Large intestine (tissue), 3 donors: ENCODE measurements around the gene MCHR1. TPM values are rescaled to one million over a fixed set of nuclear protein-coding genes. Genes with fewer than 3 reads are reported as not detected.
A peak's percentile ranks its signal among the peaks of the same experiment; 100 is the strongest.
"Not testable (repeated sequence)": the region's sequence is repeated elsewhere in the genome, so short reads cannot be mapped to it uniquely, and the experiment has no call there.

Experiments used
- DNase-seq, 2 donors: peaks; one replicate each; pipeline versions ENCODE4 v3.0.0 to v3.0.0-alpha.2; 2013
- H3K27ac ChIP-seq: one replicate; pipeline ENCODE4 v1.5.1; 2013; ENCODE audit warnings: low read length
- H3K27me3 ChIP-seq: 2 replicates; pipeline ENCODE4 v1.6.1; 2013; ENCODE audit warnings: low read length; ENCODE audit not compliant: control insufficient read depth, insufficient read depth
- H3K36me3 ChIP-seq: 2 replicates; pipeline ENCODE4 v1.6.1; 2013; ENCODE audit warnings: low read length; ENCODE audit not compliant: control insufficient read depth, insufficient read depth
- H3K4me1 ChIP-seq: one replicate; pipeline ENCODE4 v1.6.1; 2013; ENCODE audit warnings: low read length; ENCODE audit not compliant: control insufficient read depth, insufficient read depth
- H3K4me3 ChIP-seq: one replicate; pipeline ENCODE4 v1.5.1; 2013; ENCODE audit warnings: low read length
- H3K9me3 ChIP-seq: one replicate; pipeline ENCODE4 v1.6.1; 2013; ENCODE audit warnings: mild to moderate bottlenecking, low read depth, low read length, moderate library complexity; ENCODE audit not compliant: control insufficient read depth
- WGBS: methylation state at CpG from one replicate; pipeline ENCODE4 v1.1.5; 2013; ENCODE audit warnings: low lambda C conversion rate; ENCODE audit not compliant: insufficient coverage; 5-methylcytosine and 5-hydroxymethylcytosine counted together
- polyA plus RNA-seq: library from polyadenylated mRNA; unstranded; fragments of 120-200 nt; gene quantifications from one replicate; pipeline ENCODE4 v1.2.1, GENCODE V29; 2013

The MCHR1 gene
- polyA plus RNA-seq, 1 donor, result 0.09 TPM

- peaks cover 5% of the 10 kb centered on the region for H3K4me1 ChIP-seq
- H3K9me3 ChIP-seq, result no peaks in the 10 kb centered on the region
- DNase-seq, result no peak
- H3K36me3 ChIP-seq, result no peaks in the 10 kb centered on the region
- H3K4me3 ChIP-seq, result no peak overlapping the region
- no peak overlapping the region for H3K27ac ChIP-seq
- H3K27me3 ChIP-seq, result no peaks in the 10 kb centered on the region
- no CpG with 5 or more reads among the region's 17 CpGs for WGBS
Observed at GRCh38 chr22:40638261-40638660, 41.0 kb upstream of the MCHR1 start.

- no CpG with 5 or more reads among the region's 6 CpGs for WGBS
Observed at GRCh38 chr22:40641269-40641668, 38.0 kb upstream of the MCHR1 start.

DNA sequence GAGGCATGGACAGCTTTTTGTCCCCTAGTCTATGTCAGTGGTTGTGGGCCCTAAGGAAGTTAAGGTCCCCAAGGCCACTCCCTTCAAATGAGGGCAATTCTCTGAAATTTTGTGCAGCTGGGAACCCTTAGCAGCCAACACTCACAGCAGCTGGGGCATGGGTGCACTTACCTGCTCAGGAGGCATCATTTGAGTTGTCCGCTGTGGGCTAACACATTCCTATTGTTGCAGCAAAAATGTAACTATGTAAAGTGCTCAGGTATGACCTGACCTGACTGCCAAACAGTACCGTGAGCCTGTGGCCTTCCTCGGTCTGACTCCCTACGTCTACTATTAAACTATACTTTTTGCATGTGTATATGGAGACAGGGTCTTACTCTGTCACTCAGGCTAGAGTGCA lies 37.0 kb upstream of the MCHR1 start:
- DNase-seq, result no peak
- H3K36me3 ChIP-seq, result no peaks in the 10 kb centered on the region

More at GRCh38 chr22:40641269-40641668, 38.0 kb upstream of the MCHR1 start:
- Histone ChIP-seq H3K4me3 (no peak overlapping the region), H3K27ac (no peak overlapping the region), H3K9me3 (no peaks in the 10 kb centered on the region), H3K27me3 (no peaks in the 10 kb centered on the region), H3K36me3 (no peaks in the 10 kb centered on the region), H3K4me1 (peaks cover 22% of the 10 kb centered on the region)
- no peak for DNase-seq

DNA sequence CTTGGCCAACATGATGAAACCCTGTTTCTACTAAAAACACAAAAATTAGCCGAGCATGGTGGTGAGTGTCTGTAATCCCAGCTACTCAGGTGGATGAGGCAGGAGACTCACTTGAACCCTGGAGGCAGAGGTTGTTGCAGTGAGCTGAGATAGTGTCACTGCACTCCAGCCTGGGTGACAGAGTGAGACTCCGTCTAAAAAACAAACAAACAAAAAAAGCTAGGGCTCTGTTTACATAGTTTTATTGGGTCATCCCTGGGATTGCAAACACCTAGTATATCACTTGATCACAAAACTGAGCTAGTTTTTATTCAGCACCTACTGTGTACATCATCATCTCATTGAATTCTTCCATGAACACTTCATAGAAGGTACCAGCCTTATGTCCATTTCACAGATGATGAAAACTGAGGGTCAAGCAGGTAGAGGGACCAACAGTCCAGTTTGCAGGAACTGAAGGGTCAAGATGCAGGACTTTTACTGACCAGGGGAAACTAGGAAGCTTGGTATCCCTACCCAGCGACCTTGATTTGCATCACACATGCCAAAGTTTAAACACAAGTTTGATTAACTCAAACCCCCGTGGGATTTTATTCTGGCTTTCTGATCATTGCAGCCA lies 33.6 kb upstream of the MCHR1 start:
- no peak for DNase-seq
- WGBS, result 20% methylated on average over 1 of the region's 4 CpGs
- Histone ChIP-seq H3K4me1 (peaks cover 22% of the 10 kb centered on the region), H3K27me3 (no peaks in the 10 kb centered on the region), H3K4me3 (no peak overlapping the region), H3K27ac (peak overlapping the region; percentile 68), H3K36me3 (no peaks in the 10 kb centered on the region), H3K9me3 (no peaks in the 10 kb centered on the region)

More for the DNA sequence above, 37.0 kb upstream of the MCHR1 start:
- H3K4me3 ChIP-seq, result no peak overlapping the region
- H3K27me3 ChIP-seq, result no peaks in the 10 kb centered on the region
- peaks cover 22% of the 10 kb centered on the region for H3K4me1 ChIP-seq
- no CpG with 5 or more reads among the region's 4 CpGs for WGBS
- H3K9me3 ChIP-seq, result no peaks in the 10 kb centered on the region
- no peak overlapping the region for H3K27ac ChIP-seq

DNA sequence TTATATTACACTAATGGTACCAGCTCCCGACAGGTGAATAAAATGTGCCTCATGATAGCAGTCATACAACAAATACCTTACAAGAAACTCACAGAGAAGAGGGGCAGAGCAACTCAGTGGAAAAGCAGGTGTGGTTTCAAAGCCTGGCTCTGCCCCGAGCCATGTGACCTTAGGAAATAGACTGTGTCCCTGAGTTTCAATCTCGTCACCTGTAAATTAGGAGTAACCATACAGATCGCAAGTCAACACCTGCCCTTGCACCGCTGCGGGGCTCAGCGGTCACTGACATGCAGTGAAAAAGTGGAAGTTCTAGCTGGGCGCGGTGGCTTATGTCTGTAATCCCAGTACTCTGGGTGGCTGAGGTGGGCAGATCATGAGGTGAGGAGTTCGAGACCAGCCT lies 30.9 kb upstream of the MCHR1 start:
- DNase-seq, result peak in 1 of 2 donors; percentile 47
- peaks cover 21% of the 10 kb centered on the region for H3K4me1 ChIP-seq
- no peak overlapping the region for H3K27ac ChIP-seq
- no peaks in the 10 kb centered on the region for H3K9me3 ChIP-seq
- 17% methylated on average over 1 of the region's 10 CpGs for WGBS
- no peaks in the 10 kb centered on the region for H3K36me3 ChIP-seq
- H3K4me3 ChIP-seq, result no peak overlapping the region
- H3K27me3 ChIP-seq, result no peaks in the 10 kb centered on the region

DNA sequence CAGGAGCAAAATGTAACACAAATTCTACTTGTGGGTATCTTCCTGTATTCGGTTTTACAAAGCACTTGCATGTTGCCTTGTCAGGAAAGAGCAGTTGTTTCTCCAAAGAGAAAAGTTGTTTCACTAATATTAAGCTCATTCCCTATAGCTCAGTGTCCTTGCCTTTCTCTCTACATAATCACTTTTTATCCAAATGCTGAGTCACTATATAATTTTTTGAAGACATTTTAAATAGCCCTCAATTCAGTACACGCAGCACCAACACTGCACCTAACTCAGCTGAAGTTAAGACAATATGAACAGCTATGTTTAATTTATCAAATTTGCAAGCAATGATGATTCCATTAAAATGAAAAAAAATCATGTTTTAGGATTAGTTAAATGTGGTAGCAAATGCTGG lies 28.2 kb upstream of the MCHR1 start:
- H3K4me1 ChIP-seq, result no peaks in the 10 kb centered on the region
- no peak overlapping the region for H3K27ac ChIP-seq
- WGBS, result no CpG with 5 or more reads among the region's 2 CpGs
- H3K27me3 ChIP-seq, result no peaks in the 10 kb centered on the region
- DNase-seq, result no peak
- no peak overlapping the region for H3K4me3 ChIP-seq
- no peaks in the 10 kb centered on the region for H3K36me3 ChIP-seq
- no peaks in the 10 kb centered on the region for H3K9me3 ChIP-seq

DNA sequence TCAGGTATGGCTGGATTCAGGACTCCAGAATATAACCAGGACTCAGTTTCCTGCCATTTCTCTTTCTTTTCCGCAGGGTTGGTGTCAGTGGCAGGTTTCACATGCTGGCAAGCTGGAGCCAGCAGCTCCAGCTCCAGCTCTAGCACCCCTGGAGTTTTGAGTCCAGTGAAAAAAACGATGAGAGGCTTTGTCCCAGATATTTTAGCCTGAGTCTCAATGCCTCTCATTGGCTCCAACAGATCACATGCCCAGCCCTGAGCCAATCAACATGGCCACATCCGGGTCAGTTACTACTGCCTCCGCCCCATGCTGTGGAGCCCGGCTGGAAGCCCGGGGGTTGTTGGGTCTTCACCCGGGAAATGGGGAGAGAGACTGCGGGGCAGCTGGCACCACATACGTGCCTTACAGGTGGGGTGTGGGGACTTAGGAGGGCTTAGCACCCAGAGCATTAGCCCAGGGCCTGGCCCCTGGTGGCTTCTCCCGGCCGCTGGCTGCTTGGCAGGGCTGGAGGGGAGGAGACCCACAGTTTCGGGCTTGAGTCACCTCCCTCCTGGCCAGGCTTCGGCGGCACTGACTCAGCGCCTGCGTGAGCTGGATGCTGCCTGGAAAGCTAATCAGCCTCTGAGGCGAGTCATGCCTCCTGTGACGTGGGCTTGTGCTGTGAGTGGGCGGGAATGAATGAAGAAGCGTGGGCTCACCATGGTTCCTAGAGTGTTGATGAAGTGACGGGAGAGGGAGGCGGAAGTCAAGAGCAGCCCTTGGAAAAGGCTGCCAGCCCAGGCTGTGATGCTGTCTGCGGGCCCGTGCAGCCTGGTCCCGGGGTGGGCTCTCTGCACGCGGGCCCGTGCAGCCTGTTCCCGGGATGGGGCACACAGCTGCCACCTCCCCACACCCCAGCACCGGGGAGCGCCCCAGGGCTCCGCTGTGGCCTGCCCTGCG lies 27.5 kb upstream of the MCHR1 start:
- Histone ChIP-seq H3K36me3 (no peaks in the 10 kb centered on the region), H3K9me3 (no peaks in the 10 kb centered on the region), H3K4me1 (no peaks in the 10 kb centered on the region), H3K4me3 (peak overlapping the region; percentile 47), H3K27ac (peak overlapping the region; percentile 74), H3K27me3 (no peaks in the 10 kb centered on the region)
- peak; percentile 74 to 80 for DNase-seq
- no CpG with 5 or more reads among the region's 33 CpGs for WGBS

DNA sequence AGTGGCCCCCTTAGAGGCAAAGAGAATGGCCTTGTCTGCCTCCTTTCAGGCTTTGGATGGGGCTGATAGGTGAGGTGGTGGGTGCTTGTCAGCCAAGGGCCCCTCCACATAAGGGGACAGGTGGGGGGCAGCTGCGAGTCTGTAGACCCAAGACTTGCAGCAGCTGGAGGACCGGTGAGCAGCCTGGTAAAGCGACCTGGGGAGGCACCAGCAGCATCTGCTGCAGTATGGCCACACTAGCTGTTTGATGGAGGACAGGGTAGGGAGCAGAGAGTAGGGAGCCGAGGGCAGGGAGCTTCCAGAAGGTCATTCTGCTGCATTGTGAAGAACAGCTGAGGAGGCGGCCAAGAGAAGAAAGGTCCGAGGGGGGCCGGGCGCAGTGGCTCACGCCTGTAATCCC lies 25.9 kb upstream of the MCHR1 start:
- no peaks in the 10 kb centered on the region for H3K4me1 ChIP-seq
- no peaks in the 10 kb centered on the region for H3K27me3 ChIP-seq
- DNase-seq, result no peak
- WGBS, result no CpG with 5 or more reads among the region's 9 CpGs
- H3K4me3 ChIP-seq, result no peak overlapping the region
- no peaks in the 10 kb centered on the region for H3K9me3 ChIP-seq
- no peak overlapping the region for H3K27ac ChIP-seq
- H3K36me3 ChIP-seq, result no peaks in the 10 kb centered on the region

- no peak overlapping the region for H3K27ac ChIP-seq
- H3K27me3 ChIP-seq, result no peaks in the 10 kb centered on the region
- H3K4me3 ChIP-seq, result no peak overlapping the region
- no peaks in the 10 kb centered on the region for H3K36me3 ChIP-seq
- H3K4me1 ChIP-seq, result no peaks in the 10 kb centered on the region
- WGBS, result no CpG with 5 or more reads among the region's 11 CpGs
- peak in 1 of 2 donors; percentile 47 for DNase-seq
- no peaks in the 10 kb centered on the region for H3K9me3 ChIP-seq
Observed at GRCh38 chr22:40654522-40655167, 24.6 kb upstream of the MCHR1 start.

DNA sequence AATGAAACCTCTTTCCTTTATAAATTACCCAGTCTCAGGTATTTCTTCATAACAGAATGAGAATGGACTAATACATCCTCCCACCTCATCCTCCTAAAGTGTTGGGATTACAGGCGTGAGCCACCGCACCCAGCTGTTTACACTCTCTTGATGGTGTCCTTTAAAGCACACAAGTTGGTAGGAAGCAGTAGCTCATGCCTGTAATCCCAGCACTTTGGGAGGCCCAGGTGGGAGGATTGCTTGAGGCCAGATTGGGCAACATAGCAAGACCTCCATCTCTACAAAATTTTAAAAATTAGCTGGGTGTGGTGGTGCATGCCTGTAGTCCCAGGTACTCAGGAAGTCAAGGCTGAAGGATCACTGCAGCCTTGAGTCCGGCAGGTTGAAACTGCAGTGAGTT lies 23.3 kb upstream of the MCHR1 start:
- H3K27ac ChIP-seq, H3K4me3 ChIP-seq, DNase-seq, H3K36me3 ChIP-seq, H3K9me3 ChIP-seq, H3K4me1 ChIP-seq, H3K27me3 ChIP-seq: not testable (repeated sequence)
- WGBS, result no CpG with 5 or more reads among the region's 3 CpGs
